HepG2 (cell line): ENCODE data around the gene PPARA. TPM values are rescaled to one million over a fixed set of nuclear protein-coding genes. Genes with fewer than 3 reads are reported as not detected.
A peak's percentile ranks its signal among the peaks of the same experiment; 100 is the strongest.

Source experiments
- ATF7 ChIP-seq, 2 experiments: fragments of 450-650 bp in 1 of 2; sonication (generic) in 1 of 2; formaldehyde crosslinking in 1 of 2; IDR thresholded peaks; 2 replicates each; pipeline versions ENCODE4 v1.4.0 to v1.6.1; 2016 to 2020; ENCODE audit warnings: antibody characterized with exemption in 1 of 2, mild to moderate bottlenecking in 1 of 2, missing genetic modification reagents in 1 of 2
- CTCF ChIP-seq: sonication (generic); formaldehyde crosslinking; IDR thresholded peaks from 2 replicates; pipeline ENCODE4 v1.5.0; 2020; ENCODE audit warnings: mild to moderate bottlenecking, missing genetic modification reagents, moderate library complexity
- ELK4 ChIP-seq: sonication (generic); formaldehyde crosslinking; IDR thresholded peaks from 2 replicates; pipeline ENCODE4 v1.9.0; 2021; ENCODE audit warnings: missing genetic modification reagents, borderline replicate concordance
- FOXM1 ChIP-seq: sonication (generic); formaldehyde crosslinking; IDR thresholded peaks from 2 replicates; pipeline ENCODE4 v1.5.0; 2020; ENCODE audit warnings: missing genetic modification reagents
- FOXO1 ChIP-seq: sonication (generic); formaldehyde crosslinking; IDR thresholded peaks from 2 replicates; pipeline ENCODE4 v1.4.0; 2020; ENCODE audit warnings: missing genetic modification reagents
- HMGXB4 ChIP-seq, 2 experiments: sonication (generic) in 1 of 2; formaldehyde crosslinking in 1 of 2; IDR thresholded peaks; 2 replicates each; pipeline versions ENCODE4 v1.4.0 to v1.6.1; 2018 to 2020; ENCODE audit warnings: missing genetic modification reagents in 2 of 2, borderline replicate concordance in 1 of 2, low read depth in 1 of 2, mild to moderate bottlenecking in 1 of 2, missing biosample characterization in 1 of 2
- HNF4A ChIP-seq: sonication (generic); formaldehyde crosslinking; IDR thresholded peaks from 2 replicates; pipeline ENCODE4 v1.4.0; 2020; ENCODE audit warnings: missing genetic modification reagents
- KAT8 ChIP-seq: IDR thresholded peaks from 2 replicates; pipeline ENCODE4 v1.6.1; 2016; ENCODE audit warnings: missing genetic modification reagents, missing compliant biosample characterization
- KDM1A ChIP-seq: IDR thresholded peaks from 2 replicates; pipeline ENCODE4 v1.6.1; 2016; ENCODE audit warnings: missing compliant biosample characterization
- KLF12 ChIP-seq: sonication (generic); formaldehyde crosslinking; IDR thresholded peaks from 2 replicates; pipeline ENCODE4 v1.4.0; 2020; ENCODE audit warnings: missing genetic modification reagents, borderline replicate concordance
- KLF13 ChIP-seq: sonication (generic); formaldehyde crosslinking; IDR thresholded peaks from 2 replicates; pipeline ENCODE4 v1.4.0; 2020; ENCODE audit warnings: mild to moderate bottlenecking, missing genetic modification reagents
- NR2C2 ChIP-seq: sonication (generic); formaldehyde crosslinking; IDR thresholded peaks from 2 replicates; pipeline ENCODE4 v1.4.0; 2020; ENCODE audit warnings: missing genetic modification reagents, mild to moderate bottlenecking, moderate library complexity, borderline replicate concordance
- PLSCR1 ChIP-seq: sonication (generic); formaldehyde crosslinking; IDR thresholded peaks from 2 replicates; pipeline ENCODE4 v1.5.0; 2020; ENCODE audit warnings: missing genetic modification reagents, mild to moderate bottlenecking, borderline replicate concordance
- SIX1 ChIP-seq: sonication (generic); formaldehyde crosslinking; IDR thresholded peaks from 2 replicates; pipeline ENCODE4 v1.4.0; 2020; ENCODE audit warnings: missing genetic modification reagents, borderline replicate concordance
- YY1 ChIP-seq: IDR thresholded peaks from 2 replicates; pipeline ENCODE4 v1.6.1; 2011; ENCODE audit warnings: low read length, low read depth, moderate library complexity, mild to moderate bottlenecking; ENCODE audit not compliant: insufficient read depth, insufficient replicate concordance
- ZGPAT ChIP-seq: IDR thresholded peaks from 2 replicates; pipeline ENCODE4 v1.6.1; 2016; ENCODE audit warnings: mild to moderate bottlenecking
- ZNF234 ChIP-seq: sonication (generic); formaldehyde crosslinking; conservative IDR thresholded peaks from 2 replicates; pipeline ENCODE4 v1.5.1; 2020; ENCODE audit warnings: mild to moderate bottlenecking, missing genetic modification reagents
- ZNF44 ChIP-seq: sonication (generic); formaldehyde crosslinking; IDR thresholded peaks from 2 replicates; pipeline ENCODE4 v1.5.1; 2020; ENCODE audit warnings: mild to moderate bottlenecking, missing genetic modification reagents
- ZNF530 ChIP-seq: sonication (generic); formaldehyde crosslinking; IDR thresholded peaks from 2 replicates; pipeline ENCODE4 v1.5.0; 2020; ENCODE audit warnings: low read depth, mild to moderate bottlenecking, missing genetic modification reagents
- ZNF660 ChIP-seq: sonication (generic); formaldehyde crosslinking; IDR thresholded peaks from 2 replicates; pipeline ENCODE4 v1.5.1; 2020; ENCODE audit warnings: mild to moderate bottlenecking, low read depth, missing genetic modification reagents, borderline replicate concordance
- ZNF674 ChIP-seq: sonication (generic); formaldehyde crosslinking; IDR thresholded peaks from 2 replicates; pipeline ENCODE4 v1.5.0; 2020; ENCODE audit warnings: low read depth, mild to moderate bottlenecking, missing genetic modification reagents
- ZNF772 ChIP-seq: sonication (generic); formaldehyde crosslinking; IDR thresholded peaks from 2 replicates; pipeline ENCODE4 v1.5.0; 2020; ENCODE audit warnings: mild to moderate bottlenecking, missing genetic modification reagents
- ZSCAN31 ChIP-seq: sonication (generic); formaldehyde crosslinking; IDR thresholded peaks from 2 replicates; pipeline ENCODE4 v1.5.0; 2020; ENCODE audit warnings: low read depth, mild to moderate bottlenecking, missing genetic modification reagents
- polyA plus RNA-seq, 8 experiments: library from polyadenylated mRNA; depleted of rRNA in 3 of 8; stranded (reverse) in 7 of 8; unstranded in 1 of 8; fragments of >200 nt; fragmentation: Illumina TruSeq in 4 of 8; extraction: Trizol in 4 of 8; gene quantifications; 2 replicates each; pipeline versions ENCODE4 v1.2.1 to v1.2.3, GENCODE V29; 2011 to 2016; ENCODE audit warnings: low read depth in 4 of 8, missing spikeins in 1 of 8, mixed read lengths in 1 of 8; ENCODE audit not compliant: insufficient read depth in 1 of 8
- total RNA-seq, 5 experiments: library from RNA; depleted of rRNA; stranded (reverse); fragments of >200 nt; fragmentation: Illumina TruSeq; extraction: Trizol; gene quantifications; 2 replicates each; pipeline ENCODE4 v1.2.3, GENCODE V29; 2016; ENCODE audit warnings: low read depth in 1 of 5

Gene PPARA
- total and polyA plus RNA-seq, 2 of the 13 experiments (the other 11 are each of a cell fraction or from before 2014, with no cell fraction given) = 18.2 to 24.7 TPM

GRCh38 chr22:46116491-46116958 is 33.8 kb upstream of the PPARA start (continued):
- TF ChIP-seq CTCF (CRISPR knock-in tag) = peak; percentile 99
- TF ChIP-seq KDM1A (CRISPR knock-in tag) = no peak
- no peak for TF ChIP-seq FOXO1 (CRISPR knock-in tag)
- 0 out of 2 replicates have a peak, but pooled peaks have one; percentile 9 for TF ChIP-seq HNF4A (CRISPR knock-in tag)
- TF ChIP-seq ZNF772 (CRISPR knock-in tag) = peak; percentile 85
- no peak for TF ChIP-seq KLF12 (CRISPR knock-in tag)
- TF ChIP-seq ZNF660 = no peak
- TF ChIP-seq NR2C2 (CRISPR knock-in tag) = peak; percentile 28; the same call in 1 of the 2 replicates
- TF ChIP-seq ZNF530 (CRISPR knock-in tag) = no peak
- no peak for TF ChIP-seq KAT8 (CRISPR knock-in tag)
- TF ChIP-seq ATF7 (IDR thresholded peaks at IDR 0.05) = no peak
- TF ChIP-seq ATF7 (CRISPR knock-in tag; IDR thresholded peaks at IDR 0.05) = no peak
- TF ChIP-seq PLSCR1 (CRISPR knock-in tag) = no peak
- no peak for TF ChIP-seq KLF13 (CRISPR knock-in tag)
- TF ChIP-seq FOXM1 = no peak
- TF ChIP-seq ELK4 (CRISPR knock-in tag) = no peak
- peak; percentile 64 for TF ChIP-seq YY1
- TF ChIP-seq SIX1 = no peak
- peak; percentile 54; the same call in 1 of the 2 replicates for TF ChIP-seq ZNF44
- no peak for TF ChIP-seq ZNF234 (CRISPR knock-in tag)
- no peak for TF ChIP-seq ZNF674 (CRISPR knock-in tag)
- no peak for TF ChIP-seq ZSCAN31
- TF ChIP-seq ZGPAT (CRISPR knock-in tag) = 0 out of 2 replicates have a peak, but pooled peaks have one; percentile 42
- TF ChIP-seq HMGXB4 (CRISPR knock-in tag; IDR thresholded peaks at IDR 0.05; ENCODE audit: borderline replicate concordance in 1 of 2, low read depth in 1 of 2) = peak; percentile 41 to 92; a peak in 2 of 4 replicates
